GM18526 (cell line): Measurements from ENCODE around the gene LIPG.

ENCODE experiments used
- POLR2A ChIP-seq: IDR thresholded peaks from 3 replicates; pipeline ENCODE4 v1.6.1; 2011; ENCODE audit not compliant: insufficient read length; ENCODE audit errors: extremely low read depth

Gene LIPG

GRCh38 chr18:49618742-49619681 is 57.2 kb downstream of the LIPG start:
- TF ChIP-seq POLR2A: no peak

GRCh38 chr18:49619801-49620200 is 57.9 kb downstream of the LIPG start:
- TF ChIP-seq POLR2A: no peak

GRCh38 chr18:49621301-49621700 is 59.4 kb downstream of the LIPG start:
- TF ChIP-seq POLR2A: no peak

- TF ChIP-seq POLR2A: no peak
These were observed 60.0 kb downstream of the LIPG start for GRCh38 chr18:49621717-49622351.

GRCh38 chr18:49623571-49623970 is 61.7 kb downstream of the LIPG start:
- TF ChIP-seq POLR2A: no peak

- TF ChIP-seq POLR2A: no peak
These were observed 63.3 kb downstream of the LIPG start for GRCh38 chr18:49625021-49625691.

- no peak for TF ChIP-seq POLR2A
These were observed 65.1 kb downstream of the LIPG start for GRCh38 chr18:49626842-49627467.

GRCh38 chr18:49628119-49628518 is 66.3 kb downstream of the LIPG start:
- no peak for TF ChIP-seq POLR2A

- TF ChIP-seq POLR2A: no peak
These were observed 67.3 kb downstream of the LIPG start for GRCh38 chr18:49628881-49629795.

GRCh38 chr18:49630246-49630699 is 68.4 kb downstream of the LIPG start:
- no peak for TF ChIP-seq POLR2A

- no peak for TF ChIP-seq POLR2A
These were observed 69.4 kb downstream of the LIPG start for GRCh38 chr18:49631146-49631866.

GRCh38 chr18:49632588-49632987 is 70.7 kb downstream of the LIPG start:
- TF ChIP-seq POLR2A: no peak

- no peak for TF ChIP-seq POLR2A
These were observed 76.4 kb downstream of the LIPG start for GRCh38 chr18:49638209-49638785.

- no peak for TF ChIP-seq POLR2A
These were observed 77.2 kb downstream of the LIPG start for GRCh38 chr18:49638891-49639557.
